Liver (tissue), 9 donors: ENCODE measurements around the gene BCL2. TPM values are rescaled to one million over a fixed set of nuclear protein-coding genes. Genes with fewer than 3 reads are reported as not detected.
A peak's percentile ranks its signal among the peaks of the same experiment; 100 is the strongest.

Source experiments
- DNase-seq: peaks from one replicate; pipeline ENCODE4 v3.0.0-alpha.2; 2017; ENCODE audit warnings: low spot score
- H3K27ac ChIP-seq, 2 donors: one replicate each; pipeline ENCODE4 v1.7.0; 2013; ENCODE audit warnings: inconsistent platforms in 2 of 2, low read length in 2 of 2, control low read depth in 1 of 2, low read depth in 1 of 2, mild to moderate bottlenecking in 1 of 2
- H3K27me3 ChIP-seq, 4 donors: one replicate each; pipeline versions ENCODE4 v1.6.1 to v1.7.0; 2013; ENCODE audit warnings: low read length in 3 of 4, inconsistent platforms in 1 of 4, mild to moderate bottlenecking in 1 of 4, moderate library complexity in 1 of 4; ENCODE audit not compliant: control insufficient read depth in 4 of 4, insufficient read depth in 4 of 4
- H3K36me3 ChIP-seq, 4 donors: one replicate each; pipeline versions ENCODE4 v1.6.1 to v1.7.0; 2013; ENCODE audit warnings: low read length in 3 of 4, mild to moderate bottlenecking in 3 of 4, low read depth in 1 of 4, moderate library complexity in 1 of 4; ENCODE audit not compliant: control insufficient read depth in 4 of 4, insufficient read depth in 3 of 4
- H3K4me1 ChIP-seq, 4 donors: one replicate each; pipeline versions ENCODE4 v1.6.1 to v1.7.0; 2013; ENCODE audit warnings: low read length in 3 of 4, mild to moderate bottlenecking in 3 of 4, moderate library complexity in 1 of 4; ENCODE audit not compliant: control insufficient read depth in 4 of 4, insufficient read depth in 4 of 4
- H3K4me3 ChIP-seq, 3 donors: one replicate each; pipeline versions ENCODE4 v1.6.1 to v1.7.0; 2013; ENCODE audit warnings: low read length in 3 of 3, control low read depth in 1 of 3, low read depth in 1 of 3, mild to moderate bottlenecking in 1 of 3
- H3K9ac ChIP-seq, 2 donors: one replicate each; pipeline ENCODE4 v1.7.0; 2013; ENCODE audit warnings: low read length in 2 of 2, mild to moderate bottlenecking in 2 of 2, moderate library complexity in 2 of 2, control low read depth in 1 of 2, low read depth in 1 of 2
- H3K9me3 ChIP-seq, 4 donors: one replicate each; pipeline versions ENCODE4 v1.6.1 to v1.7.0; 2013; ENCODE audit warnings: low read length in 3 of 4; ENCODE audit not compliant: control insufficient read depth in 4 of 4
- EGR1 ChIP-seq, 2 donors: IDR thresholded peaks; 2 replicates each; pipeline ENCODE4 v1.6.1; 2016 to 2018; ENCODE audit warnings: antibody characterized with exemption in 2 of 2, low read depth in 2 of 2
- FOXA1 ChIP-seq: IDR thresholded peaks from 2 replicates; pipeline ENCODE4 v1.6.1; 2016; ENCODE audit warnings: antibody characterized with exemption
- GABPA ChIP-seq, 2 donors: IDR thresholded peaks in 1 of 2; conservative IDR thresholded peaks in 1 of 2; 2 replicates each; pipeline ENCODE4 v1.6.1; 2016; ENCODE audit warnings: antibody characterized with exemption in 2 of 2, mild to moderate bottlenecking in 1 of 2, moderate library complexity in 1 of 2
- HNF4A ChIP-seq, 2 donors: conservative IDR thresholded peaks; 2 replicates each; pipeline ENCODE4 v1.6.1; 2016; ENCODE audit warnings: antibody characterized with exemption in 2 of 2, mild to moderate bottlenecking in 2 of 2
- HNF4G ChIP-seq: IDR thresholded peaks from 2 replicates; pipeline ENCODE4 v1.6.1; 2016; ENCODE audit warnings: antibody characterized with exemption
- JUND ChIP-seq, 2 donors: IDR thresholded peaks; 2 replicates each; pipeline ENCODE4 v1.6.1; 2016; ENCODE audit warnings: antibody characterized with exemption in 2 of 2
- NR2F2 ChIP-seq: IDR thresholded peaks from 2 replicates; pipeline ENCODE4 v1.6.1; 2016; ENCODE audit warnings: antibody characterized with exemption
- RAD21 ChIP-seq, 2 donors: IDR thresholded peaks; 2 replicates each; pipeline ENCODE4 v1.6.1; 2016; ENCODE audit warnings: antibody characterized with exemption in 2 of 2, mild to moderate bottlenecking in 2 of 2
- RXRA ChIP-seq, 2 donors: IDR thresholded peaks; 2 replicates each; pipeline ENCODE4 v1.6.1; 2017 to 2018; ENCODE audit warnings: antibody characterized with exemption in 2 of 2, mild to moderate bottlenecking in 1 of 2
- SP1 ChIP-seq: IDR thresholded peaks from 2 replicates; pipeline ENCODE4 v1.6.1; 2018; ENCODE audit warnings: antibody characterized with exemption, mild to moderate bottlenecking
- TAF1 ChIP-seq: conservative IDR thresholded peaks from 2 replicates; pipeline ENCODE4 v1.6.1; 2016; ENCODE audit warnings: antibody characterized with exemption, mild to moderate bottlenecking
- ZBTB33 ChIP-seq: IDR thresholded peaks from 2 replicates; pipeline ENCODE4 v1.6.1; 2016; ENCODE audit warnings: antibody characterized with exemption
- WGBS: extraction: QIAGEN DNeasy Blood & Tissue Kit; methylation state at CpG from one replicate; pipeline ENCODE4 v1.1.7; 2013; 5-methylcytosine and 5-hydroxymethylcytosine counted together
- polyA plus RNA-seq, 2 donors: library from polyadenylated mRNA; stranded (reverse) in 1 of 2; unstranded in 1 of 2; fragments of 200-250 nt in 1 of 2; fragments of >200 nt in 1 of 2; fragmentation: Nextera tagmentation in 1 of 2; extraction: Ambion mirVana in 1 of 2; gene quantifications; one replicate each; pipeline versions ENCODE4 v1.2.1 to v1.2.3, GENCODE V29; 2013 to 2015
- total RNA-seq, 2 donors: library from RNA; depleted of rRNA; stranded (reverse); fragments of >200 nt; gene quantifications; one replicate each; pipeline ENCODE4 v1.2.3, GENCODE V29; 2014
- TF ChIP-seq, protein P1 (sequence below): IDR thresholded peaks from 2 replicates; pipeline ENCODE4 v1.6.1; 2016; ENCODE audit warnings: antibody characterized with exemption
- TF ChIP-seq, protein P2 (sequence below): IDR thresholded peaks from 2 replicates; pipeline ENCODE4 v1.6.1; 2016; ENCODE audit warnings: antibody characterized with exemption, mild to moderate bottlenecking
- TF ChIP-seq, protein P3 (sequence below): fragments of 150-350 bp; IDR thresholded peaks from 2 replicates; pipeline ENCODE4 v1.5.1; 2017; ENCODE audit warnings: improper control_type of control experiment, low read depth, low read length; ENCODE audit not compliant: missing input control
- donor health status: healthy.
- donor health status: healthy.
- donor health status: healthy.
- donor health status: healthy.
- donor health status: healthy.

BCL2 gene
- total and polyA plus RNA-seq, 4 donors, result 0.40 to 3.9 (median 1.4) TPM

- Histone ChIP-seq H3K4me1 (no peaks in the 10 kb centered on the region), H3K9ac (peak overlapping the region in 1 of 2 donors; percentile 24), H3K36me3 (no peaks in the 10 kb centered on the region), H3K9me3 (no peaks in the 10 kb centered on the region), H3K27me3 (no peaks in the 10 kb centered on the region), H3K27ac (no peak overlapping the region), H3K4me3 (no peak overlapping the region)
- DNase-seq, result no peak
- TF ChIP-seq GABPA (IDR thresholded peaks at IDR 0.05 in 1 of 2, conservative IDR thresholded peaks at IDR 0.05 in 1 of 2) (no peak), RXRA (IDR thresholded peaks at IDR 0.05) (no peak), ZBTB33 (no peak), RAD21 (IDR thresholded peaks at IDR 0.05) (no peak)
- TF ChIP-seq, protein P1, sequence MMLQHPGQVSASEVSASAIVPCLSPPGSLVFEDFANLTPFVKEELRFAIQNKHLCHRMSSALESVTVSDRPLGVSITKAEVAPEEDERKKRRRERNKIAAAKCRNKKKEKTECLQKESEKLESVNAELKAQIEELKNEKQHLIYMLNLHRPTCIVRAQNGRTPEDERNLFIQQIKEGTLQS, result no peak
- 77% methylated on average over 5 of the region's 5 CpGs for WGBS
Observed at GRCh38 chr18:63312737-63313395, 6.7 kb downstream of the BCL2 start.

- Histone ChIP-seq H3K9ac (no peak overlapping the region), H3K27ac (no peak overlapping the region), H3K9me3 (no peaks in the 10 kb centered on the region), H3K27me3 (no peaks in the 10 kb centered on the region), H3K4me1 (no peaks in the 10 kb centered on the region), H3K36me3 (no peaks in the 10 kb centered on the region), H3K4me3 (no peak overlapping the region)
- no peak for DNase-seq
- TF ChIP-seq RAD21 (IDR thresholded peaks at IDR 0.05), result no peak
- TF ChIP-seq NR2F2, result no peak
- no peak for TF ChIP-seq EGR1 (IDR thresholded peaks at IDR 0.05; ENCODE audit: low read depth in 2 of 2)
- no peak for TF ChIP-seq HNF4G
- TF ChIP-seq, protein P2, sequence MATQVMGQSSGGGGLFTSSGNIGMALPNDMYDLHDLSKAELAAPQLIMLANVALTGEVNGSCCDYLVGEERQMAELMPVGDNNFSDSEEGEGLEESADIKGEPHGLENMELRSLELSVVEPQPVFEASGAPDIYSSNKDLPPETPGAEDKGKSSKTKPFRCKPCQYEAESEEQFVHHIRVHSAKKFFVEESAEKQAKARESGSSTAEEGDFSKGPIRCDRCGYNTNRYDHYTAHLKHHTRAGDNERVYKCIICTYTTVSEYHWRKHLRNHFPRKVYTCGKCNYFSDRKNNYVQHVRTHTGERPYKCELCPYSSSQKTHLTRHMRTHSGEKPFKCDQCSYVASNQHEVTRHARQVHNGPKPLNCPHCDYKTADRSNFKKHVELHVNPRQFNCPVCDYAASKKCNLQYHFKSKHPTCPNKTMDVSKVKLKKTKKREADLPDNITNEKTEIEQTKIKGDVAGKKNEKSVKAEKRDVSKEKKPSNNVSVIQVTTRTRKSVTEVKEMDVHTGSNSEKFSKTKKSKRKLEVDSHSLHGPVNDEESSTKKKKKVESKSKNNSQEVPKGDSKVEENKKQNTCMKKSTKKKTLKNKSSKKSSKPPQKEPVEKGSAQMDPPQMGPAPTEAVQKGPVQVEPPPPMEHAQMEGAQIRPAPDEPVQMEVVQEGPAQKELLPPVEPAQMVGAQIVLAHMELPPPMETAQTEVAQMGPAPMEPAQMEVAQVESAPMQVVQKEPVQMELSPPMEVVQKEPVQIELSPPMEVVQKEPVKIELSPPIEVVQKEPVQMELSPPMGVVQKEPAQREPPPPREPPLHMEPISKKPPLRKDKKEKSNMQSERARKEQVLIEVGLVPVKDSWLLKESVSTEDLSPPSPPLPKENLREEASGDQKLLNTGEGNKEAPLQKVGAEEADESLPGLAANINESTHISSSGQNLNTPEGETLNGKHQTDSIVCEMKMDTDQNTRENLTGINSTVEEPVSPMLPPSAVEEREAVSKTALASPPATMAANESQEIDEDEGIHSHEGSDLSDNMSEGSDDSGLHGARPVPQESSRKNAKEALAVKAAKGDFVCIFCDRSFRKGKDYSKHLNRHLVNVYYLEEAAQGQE, result no peak
- no peak for TF ChIP-seq HNF4A (conservative IDR thresholded peaks at IDR 0.05)
- TF ChIP-seq TAF1, result no peak
- TF ChIP-seq SP1, result no peak
- no peak for TF ChIP-seq RXRA (IDR thresholded peaks at IDR 0.05)
- TF ChIP-seq, protein P3, sequence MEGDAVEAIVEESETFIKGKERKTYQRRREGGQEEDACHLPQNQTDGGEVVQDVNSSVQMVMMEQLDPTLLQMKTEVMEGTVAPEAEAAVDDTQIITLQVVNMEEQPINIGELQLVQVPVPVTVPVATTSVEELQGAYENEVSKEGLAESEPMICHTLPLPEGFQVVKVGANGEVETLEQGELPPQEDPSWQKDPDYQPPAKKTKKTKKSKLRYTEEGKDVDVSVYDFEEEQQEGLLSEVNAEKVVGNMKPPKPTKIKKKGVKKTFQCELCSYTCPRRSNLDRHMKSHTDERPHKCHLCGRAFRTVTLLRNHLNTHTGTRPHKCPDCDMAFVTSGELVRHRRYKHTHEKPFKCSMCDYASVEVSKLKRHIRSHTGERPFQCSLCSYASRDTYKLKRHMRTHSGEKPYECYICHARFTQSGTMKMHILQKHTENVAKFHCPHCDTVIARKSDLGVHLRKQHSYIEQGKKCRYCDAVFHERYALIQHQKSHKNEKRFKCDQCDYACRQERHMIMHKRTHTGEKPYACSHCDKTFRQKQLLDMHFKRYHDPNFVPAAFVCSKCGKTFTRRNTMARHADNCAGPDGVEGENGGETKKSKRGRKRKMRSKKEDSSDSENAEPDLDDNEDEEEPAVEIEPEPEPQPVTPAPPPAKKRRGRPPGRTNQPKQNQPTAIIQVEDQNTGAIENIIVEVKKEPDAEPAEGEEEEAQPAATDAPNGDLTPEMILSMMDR, result no peak
- no peak for TF ChIP-seq FOXA1
- TF ChIP-seq JUND (IDR thresholded peaks at IDR 0.05), result no peak
- 97% methylated on average over 3 of the region's 3 CpGs for WGBS
Observed at GRCh38 chr18:63312019-63312409, 7.6 kb downstream of the BCL2 start.
